GM18508 (cell line): Measurements from ENCODE around the gene FUT9.

ENCODE experiments used
- ATAC-seq: cut with Tn5 transposase; IDR thresholded peaks from one replicate; pipeline ENCODE4 v1.9.1; 2021; ENCODE audit warnings: moderate number of reproducible peaks; ENCODE audit not compliant: insufficient read depth, unreplicated experiment

The FUT9 gene

GRCh38 chr6:96015518-96016333 lies at the start of gene FUT9:
Gene FUT9, plus strand, starts transcription at chr6:96015974. Its CDS starts 187,182 bp downstream, at chr6:96203156.
- ATAC-seq: no peak

- ATAC-seq: no peak
Measured at GRCh38 chr6:95967594-95967993, 48.2 kb upstream of the FUT9 start.

GRCh38 chr6:95973976-95974375 lies 41.8 kb upstream of the FUT9 start:
- no peak for ATAC-seq

- ATAC-seq: no peak
Measured at GRCh38 chr6:95978230-95978629, 37.5 kb upstream of the FUT9 start.

- no peak for ATAC-seq
Measured at GRCh38 chr6:95991906-95992305, 23.9 kb upstream of the FUT9 start.

- no peak for ATAC-seq
Measured at GRCh38 chr6:95994151-95994550, 21.6 kb upstream of the FUT9 start.

- no peak for ATAC-seq
Measured at GRCh38 chr6:95998133-95998532, 17.6 kb upstream of the FUT9 start.

- ATAC-seq: no peak
Measured at GRCh38 chr6:96001891-96002575, 13.7 kb upstream of the FUT9 start.

- ATAC-seq: no peak
Measured at GRCh38 chr6:96002576-96002910, 13.2 kb upstream of the FUT9 start.

GRCh38 chr6:96002912-96003311 lies 12.9 kb upstream of the FUT9 start:
- no peak for ATAC-seq

- ATAC-seq: no peak
Measured at GRCh38 chr6:96007663-96008062, 8.1 kb upstream of the FUT9 start.

- no peak for ATAC-seq
Measured at GRCh38 chr6:96013531-96013930, 2.2 kb upstream of the FUT9 start.

- no peak for ATAC-seq
Measured at GRCh38 chr6:96014846-96015517, 792 bp upstream of the FUT9 start.

- ATAC-seq: no peak
Measured at GRCh38 chr6:96016334-96017069, 728 bp downstream of the FUT9 start.

- no peak for ATAC-seq
Measured at GRCh38 chr6:96017070-96017359, 1.2 kb downstream of the FUT9 start.

- ATAC-seq: no peak
Measured at GRCh38 chr6:96022225-96022624, 6.5 kb downstream of the FUT9 start.

- no peak for ATAC-seq
Measured at GRCh38 chr6:96032661-96033060, 16.9 kb downstream of the FUT9 start.

GRCh38 chr6:96051555-96051954 lies 35.8 kb downstream of the FUT9 start:
- no peak for ATAC-seq

GRCh38 chr6:96058082-96058481 lies 42.3 kb downstream of the FUT9 start:
- no peak for ATAC-seq

- no peak for ATAC-seq
Measured at GRCh38 chr6:96059586-96059985, 43.8 kb downstream of the FUT9 start.

- no peak for ATAC-seq
Measured at GRCh38 chr6:96060249-96060648, 44.5 kb downstream of the FUT9 start.
